Sigmoid colon (tissue), 7 donors: ENCODE results near the gene CADM2. TPM values are rescaled to one million over a fixed set of nuclear protein-coding genes. Genes with fewer than 3 reads are reported as not detected.

Source experiments
- DNase-seq: peaks from one replicate; pipeline ENCODE4 v3.0.0-alpha.2; 2019
- H3K27ac ChIP-seq, 4 donors: fragments of 200-600 bp; sonication (generic); one replicate each; pipeline ENCODE4 v1.5.1; 2016 to 2019; ENCODE audit warnings: mild to moderate bottlenecking in 1 of 4
- H3K27me3 ChIP-seq, 3 donors: fragments of 200-600 bp; sonication (generic); one replicate each; pipeline ENCODE4 v1.5.1; 2019; ENCODE audit warnings: mild to moderate bottlenecking in 1 of 3
- H3K36me3 ChIP-seq, 4 donors: fragments of 200-600 bp; sonication (generic); one replicate each; pipeline ENCODE4 v1.5.1; 2016 to 2019
- H3K4me1 ChIP-seq, 4 donors: fragments of 200-600 bp; sonication (generic); one replicate each; pipeline ENCODE4 v1.5.1; 2017 to 2019
- H3K4me3 ChIP-seq, 4 donors: fragments of 200-600 bp; sonication (generic); one replicate each; pipeline ENCODE4 v1.5.1; 2017 to 2019; ENCODE audit warnings: mild to moderate bottlenecking in 2 of 4, moderate library complexity in 1 of 4
- H3K9me3 ChIP-seq, 4 donors: fragments of 200-600 bp in 3 of 4; sonication (generic) in 3 of 4; one replicate each; pipeline versions ENCODE4 v1.5.1 to v1.6.1; 2013 to 2019
- EP300 ChIP-seq, 4 donors: sonication (generic); formaldehyde crosslinking; IDR thresholded peaks; one replicate each; pipeline ENCODE4 v1.6.1; 2017; ENCODE audit warnings: antibody characterized with exemption in 4 of 4
- POLR2A ChIP-seq, 2 donors: fragments of 450-650 bp; IDR thresholded peaks; one replicate each; pipeline ENCODE4 v1.6.1; 2016; ENCODE audit warnings: antibody characterized with exemption in 2 of 2, mild to moderate bottlenecking in 2 of 2, moderate library complexity in 2 of 2
- POLR2AphosphoS5 ChIP-seq, 4 donors: sonication (generic); formaldehyde crosslinking; IDR thresholded peaks; one replicate each; pipeline ENCODE4 v1.6.1; 2017; ENCODE audit warnings: antibody characterized with exemption in 4 of 4
- WGBS, 2 donors: extraction: QIAGEN DNeasy Blood & Tissue Kit; methylation state at CpG; one replicate each; pipeline ENCODE4 v1.1.7; 2013; 5-methylcytosine and 5-hydroxymethylcytosine counted together
- intact Hi-C: fragments of 100-400 bp; cut with DNase I; formaldehyde crosslinking; loops from one replicate; pipeline ENCODE4 v1.15.1; 2023
- polyA plus RNA-seq, 3 donors: library from polyadenylated mRNA; stranded (reverse); fragments of 200-250 nt; gene quantifications; one replicate each; pipeline ENCODE4 v1.2.3, GENCODE V29; 2013
- total RNA-seq, 4 donors: library from RNA; depleted of rRNA; stranded (reverse); fragments of >200 nt; gene quantifications; one replicate each; pipeline ENCODE4 v1.1.0, GENCODE V29; 2016
- TF ChIP-seq, protein P1 (sequence below), 4 experiments: fragments of 450-650 bp in 3 of 4; fragments of 200-600 bp in 1 of 4; IDR thresholded peaks; one replicate each; pipeline ENCODE4 v1.5.1; 2016 to 2019; ENCODE audit warnings: antibody characterized with exemption in 4 of 4, mild to moderate bottlenecking in 3 of 4, moderate library complexity in 2 of 4
- donor health status: healthy with polysubstance abuse.
- donor health status: Bipolar disorder and iron deficiency.
- donor health status: healthy.

Gene CADM2
- total and polyA plus RNA-seq, 7 donors = 0.46 to 22.8 (median 12.8) TPM

DNA sequence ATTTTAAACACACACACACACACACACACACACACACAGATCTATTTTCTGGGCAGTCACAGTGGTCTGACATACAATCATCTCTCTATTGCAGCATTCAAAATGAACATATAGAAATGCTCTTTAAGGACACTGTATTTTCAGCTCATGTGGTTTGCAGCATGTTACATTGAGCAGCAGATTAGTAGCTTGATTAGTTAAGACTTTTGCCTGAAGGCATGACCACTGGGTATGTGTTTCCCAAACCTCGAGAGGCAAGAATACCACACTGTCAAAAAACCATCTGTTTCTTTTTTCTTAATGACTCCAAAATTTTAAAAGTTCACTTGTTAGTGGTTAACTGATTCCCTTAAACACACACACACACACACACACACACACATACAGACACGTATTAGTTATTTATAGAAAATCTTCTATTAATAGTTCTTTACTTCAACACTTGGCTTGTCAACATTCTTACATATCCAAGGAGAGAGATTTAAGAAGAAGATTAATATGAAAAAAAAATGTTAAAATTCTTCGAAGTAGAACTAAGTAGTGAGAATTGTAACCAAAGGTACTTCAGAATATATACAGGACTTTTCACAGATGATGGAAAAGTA is 518.2 kb downstream of the CADM2 start:
- TF ChIP-seq, protein P1, sequence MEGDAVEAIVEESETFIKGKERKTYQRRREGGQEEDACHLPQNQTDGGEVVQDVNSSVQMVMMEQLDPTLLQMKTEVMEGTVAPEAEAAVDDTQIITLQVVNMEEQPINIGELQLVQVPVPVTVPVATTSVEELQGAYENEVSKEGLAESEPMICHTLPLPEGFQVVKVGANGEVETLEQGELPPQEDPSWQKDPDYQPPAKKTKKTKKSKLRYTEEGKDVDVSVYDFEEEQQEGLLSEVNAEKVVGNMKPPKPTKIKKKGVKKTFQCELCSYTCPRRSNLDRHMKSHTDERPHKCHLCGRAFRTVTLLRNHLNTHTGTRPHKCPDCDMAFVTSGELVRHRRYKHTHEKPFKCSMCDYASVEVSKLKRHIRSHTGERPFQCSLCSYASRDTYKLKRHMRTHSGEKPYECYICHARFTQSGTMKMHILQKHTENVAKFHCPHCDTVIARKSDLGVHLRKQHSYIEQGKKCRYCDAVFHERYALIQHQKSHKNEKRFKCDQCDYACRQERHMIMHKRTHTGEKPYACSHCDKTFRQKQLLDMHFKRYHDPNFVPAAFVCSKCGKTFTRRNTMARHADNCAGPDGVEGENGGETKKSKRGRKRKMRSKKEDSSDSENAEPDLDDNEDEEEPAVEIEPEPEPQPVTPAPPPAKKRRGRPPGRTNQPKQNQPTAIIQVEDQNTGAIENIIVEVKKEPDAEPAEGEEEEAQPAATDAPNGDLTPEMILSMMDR (IDR thresholded peaks at IDR 0.05) = no peak
- TF ChIP-seq POLR2A (IDR thresholded peaks at IDR 0.05) = no peak
- no peak for TF ChIP-seq EP300 (IDR thresholded peaks at IDR 0.05)
- TF ChIP-seq POLR2AphosphoS5 (IDR thresholded peaks at IDR 0.05) = no peak
- intact Hi-C loops = no loop called here
- Histone ChIP-seq H3K4me3 (no peak overlapping the region), H3K36me3 (no peaks in the 10 kb centered on the region), H3K4me1 (no peaks in the 10 kb centered on the region), H3K27ac (no peak overlapping the region), H3K27me3 (no peaks in the 10 kb centered on the region), H3K9me3 (no peaks in the 10 kb centered on the region)
- WGBS, 2 donors = 53 to 65% methylated on average over 3 of the region's 3 CpGs
- no peak for DNase-seq

DNA sequence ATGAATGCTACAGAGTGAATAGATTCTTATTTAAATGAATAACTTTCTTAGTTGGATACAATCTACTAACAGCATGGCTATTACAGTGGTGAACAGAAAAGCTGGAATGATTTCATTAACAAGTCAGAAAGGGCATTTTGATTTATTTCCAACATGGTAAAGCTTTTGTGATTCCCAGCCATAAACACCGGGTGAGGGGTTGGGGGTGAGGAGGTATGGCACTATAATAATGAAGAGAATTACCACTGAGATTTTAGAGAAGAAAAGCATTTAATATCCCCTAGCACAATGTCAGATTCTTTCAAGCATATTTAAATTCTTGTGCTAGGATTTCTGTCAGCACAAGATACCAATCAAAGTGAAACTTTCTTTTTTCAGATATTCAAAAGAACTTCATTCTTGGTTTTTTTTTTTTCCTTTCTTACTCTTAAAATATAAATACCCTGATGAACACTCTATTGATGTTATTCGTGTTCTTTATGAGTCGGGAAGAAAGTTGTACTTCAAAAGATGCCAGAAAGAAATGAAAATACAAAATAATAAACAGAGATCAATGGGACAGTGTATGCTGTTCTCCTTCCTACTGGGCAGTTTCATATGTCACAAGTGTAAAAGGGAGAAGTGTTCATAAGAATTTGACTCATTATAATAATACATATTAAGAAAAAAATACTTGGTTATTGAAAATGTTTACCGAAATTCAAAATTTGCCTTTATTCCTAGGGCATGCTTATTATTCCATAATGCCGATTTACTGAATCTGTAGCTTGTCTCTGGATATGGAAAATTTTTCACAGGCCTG is 522.8 kb downstream of the CADM2 start:
- H3K27me3 ChIP-seq = no peaks in the 10 kb centered on the region
- DNase-seq = no peak
- intact Hi-C loops = no loop called here
- 79 to 85% methylated on average over 5 of the region's 5 CpGs for WGBS, 2 donors
- no peaks in the 10 kb centered on the region for H3K36me3 ChIP-seq
- H3K4me3 ChIP-seq = no peak overlapping the region
- no peak overlapping the region for H3K27ac ChIP-seq
- TF ChIP-seq POLR2AphosphoS5 (IDR thresholded peaks at IDR 0.05) (no peak), POLR2A (IDR thresholded peaks at IDR 0.05) (no peak), EP300 (IDR thresholded peaks at IDR 0.05) (no peak)
- TF ChIP-seq, protein P1 (IDR thresholded peaks at IDR 0.05) = no peak
- no peaks in the 10 kb centered on the region for H3K4me1 ChIP-seq
- no peaks in the 10 kb centered on the region for H3K9me3 ChIP-seq

DNA sequence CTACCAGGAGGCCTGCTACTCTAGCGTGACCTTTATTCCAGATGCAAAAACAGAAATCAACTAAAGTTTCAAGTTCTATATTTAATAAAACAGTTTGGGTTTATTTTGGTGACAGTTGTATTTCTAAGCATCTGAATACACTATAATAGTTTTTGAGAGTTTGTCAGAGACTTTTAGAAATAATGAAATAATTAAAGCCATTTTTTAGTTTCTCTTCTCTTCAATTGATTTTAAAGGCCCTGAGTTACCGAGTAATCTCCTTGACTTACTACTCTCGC is 523.4 kb downstream of the CADM2 start:
- H3K36me3 ChIP-seq = no peaks in the 10 kb centered on the region
- no peaks in the 10 kb centered on the region for H3K9me3 ChIP-seq
- H3K27me3 ChIP-seq = no peaks in the 10 kb centered on the region
- intact Hi-C loops = no loop called here
- DNase-seq = no peak
- no peaks in the 10 kb centered on the region for H3K4me1 ChIP-seq
- 86 to 91% methylated on average over 3 of the region's 3 CpGs for WGBS, 2 donors
- H3K4me3 ChIP-seq = no peak overlapping the region
- no peak overlapping the region for H3K27ac ChIP-seq
- TF ChIP-seq POLR2A (IDR thresholded peaks at IDR 0.05) (no peak), POLR2AphosphoS5 (IDR thresholded peaks at IDR 0.05) (no peak), EP300 (IDR thresholded peaks at IDR 0.05) (no peak)
- TF ChIP-seq, protein P1 (IDR thresholded peaks at IDR 0.05) = no peak

DNA sequence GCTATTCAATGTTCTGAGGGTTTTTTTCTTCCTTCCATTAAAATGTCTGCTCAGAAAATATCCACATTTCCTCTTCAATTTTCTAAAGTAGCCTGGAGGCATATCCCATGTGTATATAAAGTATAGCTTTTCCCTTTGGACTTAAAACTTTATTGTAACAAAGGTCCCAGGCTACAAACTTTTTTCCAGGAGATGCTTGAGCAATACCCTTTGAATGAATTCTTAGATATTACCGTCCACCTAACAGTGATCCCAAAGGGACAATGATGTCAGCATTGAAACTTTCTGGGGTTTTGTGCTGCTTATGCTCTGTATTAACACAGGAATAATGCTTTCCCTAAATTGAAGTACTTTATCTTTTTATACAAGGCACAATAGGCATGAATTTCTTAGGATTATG is 525.2 kb downstream of the CADM2 start:
- Histone ChIP-seq H3K9me3 (no peaks in the 10 kb centered on the region), H3K27me3 (no peaks in the 10 kb centered on the region), H3K4me1 (no peaks in the 10 kb centered on the region), H3K36me3 (no peaks in the 10 kb centered on the region), H3K27ac (no peak overlapping the region), H3K4me3 (no peak overlapping the region)
- no peak for DNase-seq
- no peak for TF ChIP-seq EP300 (IDR thresholded peaks at IDR 0.05)
- intact Hi-C loops = no loop called here
- 76 to 93% methylated on average over 1 of the region's 1 CpG for WGBS, 2 donors

DNA sequence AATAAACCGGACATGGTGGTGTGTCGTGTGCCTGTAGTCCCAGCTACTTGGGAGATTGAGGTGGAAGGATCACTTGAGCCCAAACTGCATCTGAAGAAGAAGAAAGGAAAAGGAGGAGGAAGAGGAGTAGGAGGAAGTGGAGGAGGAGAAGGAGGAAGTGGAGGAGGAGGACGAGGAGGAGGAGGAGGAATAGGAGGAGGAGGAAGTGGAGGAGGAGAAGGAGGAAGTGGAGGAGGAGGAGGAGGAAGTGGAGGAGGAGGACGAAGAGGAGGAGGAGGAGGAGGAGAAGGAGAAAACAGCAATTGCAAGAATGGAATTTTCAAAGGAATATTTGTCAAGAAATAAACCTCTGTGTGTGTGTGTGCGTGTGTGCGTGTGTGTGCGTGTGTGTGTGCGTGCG is 528.6 kb downstream of the CADM2 start:
- TF ChIP-seq POLR2A (IDR thresholded peaks at IDR 0.05) = no peak
- TF ChIP-seq, protein P1 (IDR thresholded peaks at IDR 0.05) = no peak
- TF ChIP-seq POLR2AphosphoS5 (IDR thresholded peaks at IDR 0.05) = no peak
- no peak for TF ChIP-seq EP300 (IDR thresholded peaks at IDR 0.05)
- Histone ChIP-seq H3K4me1 (no peaks in the 10 kb centered on the region), H3K4me3 (no peak overlapping the region), H3K36me3 (no peaks in the 10 kb centered on the region), H3K27ac (no peak overlapping the region), H3K27me3 (no peaks in the 10 kb centered on the region), H3K9me3 (no peaks in the 10 kb centered on the region)
- intact Hi-C loops = no loop called here
- DNase-seq = no peak
- WGBS, 2 donors = 75 to 80% methylated on average over 9 of the region's 9 CpGs
